NCI-H2171 (cell line): ENCODE measurements around the gene CTBS.
A peak's percentile ranks its signal among the peaks of the same experiment; 100 is the strongest.

Source experiments
- DNase-seq: peaks from one replicate; lab custom pipeline; 2025; lab: John Stamatoyannopoulos, UW

CTBS gene

GRCh38 chr1:84506002-84506728, 68.1 kb downstream of the CTBS start, which contains the start of the genes GNG5 and SPATA1:
Gene GNG5 (minus strand): TSS chr1:84506581. CDS start chr1:84506091, 490 bp downstream.
Gene SPATA1 (plus strand): TSS chr1:84506386. CDS start chr1:84516360, 9,974 bp downstream.
- DNase-seq = peak; percentile 92

GRCh38 chr1:84505493-84506001, 68.7 kb downstream of the CTBS start:
- no peak for DNase-seq

- DNase-seq = no peak
These were observed 69.4 kb downstream of the CTBS start for GRCh38 chr1:84504580-84505492.

- no peak for DNase-seq
These were observed 71.3 kb downstream of the CTBS start for GRCh38 chr1:84502927-84503326.
